ENCODE results near the gene SOCS3.

GRCh38 chr17:78383725-78384471, 24.0 kb upstream of the SOCS3 start:
- TF ChIP-seq EZH2 (IDR thresholded peaks at IDR 0.05; ENCODE audit: insufficient read depth, low read length): no peak
- TF ChIP-seq CTCF (IDR thresholded peaks at IDR 0.05; ENCODE audit: insufficient read depth, low read depth, low read length): no peak

Data from astrocyte (in vitro differentiated cells and primary cell).